C4-2B (cell line): ENCODE results near the gene RHOH.

ENCODE experiments used
- CTCF ChIP-seq: fragments of 450-650 bp; conservative IDR thresholded peaks from 2 replicates; pipeline ENCODE4 v1.5.1; 2017; ENCODE audit warnings: mild to moderate bottlenecking
- ZFX ChIP-seq: fragments of 450-650 bp; IDR thresholded peaks from 2 replicates; pipeline ENCODE4 v1.6.1; 2017

- TF ChIP-seq CTCF (no peak), ZFX (no peak)
Measured at GRCh38 chr4:40180356-40180755, 16.5 kb upstream of the RHOH start.
